A673 (cell line): Measurements from ENCODE around the gene PHLPP2.

Experiments
- EZH2 ChIP-seq: fragments of 200-600 bp; sonication (generic); IDR thresholded peaks from 2 replicates; pipeline ENCODE4 v1.6.1; 2017; ENCODE audit warnings: borderline replicate concordance, low read depth, mild to moderate bottlenecking, mixed read lengths, antibody characterized with exemption, low read length; ENCODE audit not compliant: poor library complexity, severe bottlenecking
- TF ChIP-seq, protein P1 (sequence below): fragments of 300-800, 200-600 bp; sonication (generic); conservative IDR thresholded peaks from 2 replicates; pipeline ENCODE4 v1.5.1; 2017; ENCODE audit warnings: low read depth, mild to moderate bottlenecking, antibody characterized with exemption, low read length, moderate library complexity, mixed read lengths

- TF ChIP-seq, protein P1, sequence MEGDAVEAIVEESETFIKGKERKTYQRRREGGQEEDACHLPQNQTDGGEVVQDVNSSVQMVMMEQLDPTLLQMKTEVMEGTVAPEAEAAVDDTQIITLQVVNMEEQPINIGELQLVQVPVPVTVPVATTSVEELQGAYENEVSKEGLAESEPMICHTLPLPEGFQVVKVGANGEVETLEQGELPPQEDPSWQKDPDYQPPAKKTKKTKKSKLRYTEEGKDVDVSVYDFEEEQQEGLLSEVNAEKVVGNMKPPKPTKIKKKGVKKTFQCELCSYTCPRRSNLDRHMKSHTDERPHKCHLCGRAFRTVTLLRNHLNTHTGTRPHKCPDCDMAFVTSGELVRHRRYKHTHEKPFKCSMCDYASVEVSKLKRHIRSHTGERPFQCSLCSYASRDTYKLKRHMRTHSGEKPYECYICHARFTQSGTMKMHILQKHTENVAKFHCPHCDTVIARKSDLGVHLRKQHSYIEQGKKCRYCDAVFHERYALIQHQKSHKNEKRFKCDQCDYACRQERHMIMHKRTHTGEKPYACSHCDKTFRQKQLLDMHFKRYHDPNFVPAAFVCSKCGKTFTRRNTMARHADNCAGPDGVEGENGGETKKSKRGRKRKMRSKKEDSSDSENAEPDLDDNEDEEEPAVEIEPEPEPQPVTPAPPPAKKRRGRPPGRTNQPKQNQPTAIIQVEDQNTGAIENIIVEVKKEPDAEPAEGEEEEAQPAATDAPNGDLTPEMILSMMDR: no peak
- TF ChIP-seq EZH2: no peak
These were observed 15.2 kb downstream of the PHLPP2 start for GRCh38 chr16:71709229-71709781.
